GM12865 (cell line): Measurements from ENCODE around the gene CAVIN3.

Experiments
- DNase-seq: peaks from one replicate; pipeline ENCODE4 v3.0.0; 2010; ENCODE audit warnings: low read depth
- H3K4me3 ChIP-seq: 2 replicates; pipeline ENCODE4 v1.5.1; 2011; ENCODE audit warnings: mild to moderate bottlenecking, low read depth, low read length, control low read depth
- CTCF ChIP-seq: IDR thresholded peaks from 2 replicates; pipeline ENCODE4 v1.5.1; 2011; ENCODE audit warnings: low read length, control low read depth, low read depth, inconsistent platforms; ENCODE audit not compliant: insufficient read depth; ENCODE audit errors: missing control alignments

The CAVIN3 gene

GRCh38 chr11:6345366-6345765 lies 25.1 kb upstream of the CAVIN3 start:
- TF ChIP-seq CTCF, result no peak
- DNase-seq, result no peak
- no peak overlapping the region for H3K4me3 ChIP-seq

GRCh38 chr11:6336293-6336692 lies 16.0 kb upstream of the CAVIN3 start:
- H3K4me3 ChIP-seq, result no peak overlapping the region
- TF ChIP-seq CTCF, result no peak
- no peak for DNase-seq

GRCh38 chr11:6334806-6335205 lies 14.5 kb upstream of the CAVIN3 start:
- TF ChIP-seq CTCF, result no peak
- H3K4me3 ChIP-seq, result no peak overlapping the region
- no peak for DNase-seq

GRCh38 chr11:6333095-6333494 lies 12.8 kb upstream of the CAVIN3 start:
- no peak overlapping the region for H3K4me3 ChIP-seq
- no peak for DNase-seq
- no peak for TF ChIP-seq CTCF

DNA sequence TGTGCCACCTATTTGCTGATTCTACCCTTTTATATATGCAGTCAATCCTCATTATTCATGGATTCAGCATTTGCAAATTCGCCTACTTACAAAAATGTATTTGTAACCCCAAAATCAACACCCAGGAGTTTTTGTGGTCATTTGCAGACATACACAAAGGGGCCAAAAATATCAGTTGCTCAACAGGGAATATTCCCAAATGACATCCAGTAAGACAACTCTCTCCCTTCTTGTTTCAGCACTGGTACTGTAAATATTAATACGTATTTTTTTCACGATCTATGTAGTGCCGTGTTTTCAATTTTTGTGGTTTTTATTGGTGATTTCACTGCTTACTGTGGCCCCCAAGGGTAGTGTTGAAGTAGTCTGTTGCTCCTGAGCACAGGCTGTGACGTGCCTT lies 11.8 kb upstream of the CAVIN3 start:
- no peak overlapping the region for H3K4me3 ChIP-seq
- TF ChIP-seq CTCF, result no peak
- no peak for DNase-seq

DNA sequence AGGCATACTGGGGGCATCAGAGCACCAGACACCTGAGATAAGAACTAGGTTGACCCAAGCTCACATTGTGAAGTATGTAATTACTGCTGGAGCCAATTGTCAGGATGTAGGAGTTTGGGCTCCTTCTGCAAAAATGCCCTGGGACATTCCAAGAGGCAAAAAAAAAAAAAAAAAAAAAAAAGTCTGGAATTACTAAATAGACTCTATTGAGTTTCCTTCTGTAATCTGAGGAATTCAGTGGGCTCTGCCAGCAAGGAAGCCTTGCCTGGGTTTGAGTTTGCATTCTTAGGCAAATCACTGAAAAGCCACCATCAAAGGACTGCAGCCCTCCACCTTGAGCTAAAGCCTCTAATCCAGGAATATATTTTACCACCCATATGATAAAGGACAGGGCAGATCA lies 8.0 kb upstream of the CAVIN3 start:
- no peak for TF ChIP-seq CTCF
- no peak overlapping the region for H3K4me3 ChIP-seq
- no peak for DNase-seq

GRCh38 chr11:6327806-6328205 lies 7.5 kb upstream of the CAVIN3 start:
- no peak overlapping the region for H3K4me3 ChIP-seq
- TF ChIP-seq CTCF, result no peak
- DNase-seq, result no peak
